ENCODE data around the gene PCDHA6.
"Not testable (repeated sequence)": the region's sequence is repeated elsewhere in the genome, so short reads cannot be mapped to it uniquely, and the experiment has no call there.

The PCDHA6 gene

DNA sequence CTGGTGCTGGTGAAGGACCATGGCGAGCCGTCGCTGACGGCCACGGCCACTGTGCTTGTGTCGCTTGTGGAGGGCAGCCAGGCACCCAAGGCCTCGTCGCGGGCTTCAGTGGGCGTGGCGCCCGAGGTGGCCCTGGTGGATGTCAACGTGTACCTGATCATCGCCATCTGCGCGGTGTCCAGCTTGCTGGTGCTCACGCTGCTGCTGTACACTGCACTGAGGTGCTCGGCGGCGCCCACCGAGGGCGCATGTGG is 30.2 kb downstream of the PCDHA6 start:
- DNase-seq = no peak

DNA sequence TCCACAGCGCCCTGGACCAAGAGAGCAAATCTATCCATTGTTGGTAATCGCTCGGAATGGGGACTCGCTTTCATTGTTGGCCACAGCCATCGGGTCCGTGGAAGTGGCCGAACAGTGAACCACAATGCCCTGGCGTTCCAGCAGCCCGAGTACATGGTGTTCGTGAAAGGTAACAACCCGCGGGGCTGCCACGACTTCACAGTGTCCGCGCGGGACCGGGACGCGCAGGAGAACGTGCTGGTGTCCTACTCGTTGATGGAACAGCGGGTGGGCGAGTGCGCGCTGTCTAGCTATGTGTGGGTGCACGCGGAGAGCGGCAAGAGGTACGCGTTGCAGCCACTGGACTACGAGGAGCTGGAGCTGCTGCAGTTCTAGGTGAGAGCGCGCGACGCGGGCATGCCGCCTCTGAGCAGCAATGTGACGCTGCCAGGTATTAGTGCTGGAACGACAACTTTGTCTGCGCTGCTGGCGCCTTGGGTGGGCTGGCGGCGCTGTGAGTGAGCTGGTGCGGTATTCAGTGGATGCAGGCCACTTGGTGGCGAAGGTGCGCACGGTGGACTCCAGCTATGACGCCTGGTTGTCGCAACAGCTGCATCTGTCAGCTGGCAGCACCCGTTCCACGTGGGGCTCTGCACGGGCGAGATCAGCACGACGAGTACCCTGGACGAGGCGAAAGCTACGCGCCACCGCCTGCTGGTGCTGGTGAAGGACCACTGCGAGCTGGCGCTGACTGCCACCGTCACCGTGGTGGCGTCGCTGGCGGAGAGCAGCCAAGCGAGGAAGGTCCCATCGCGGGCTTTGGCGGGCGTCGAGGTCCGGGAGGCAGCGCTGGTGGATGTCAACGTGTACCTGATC is 34.9 kb downstream of the PCDHA6 start:
- no peak for DNase-seq

DNA sequence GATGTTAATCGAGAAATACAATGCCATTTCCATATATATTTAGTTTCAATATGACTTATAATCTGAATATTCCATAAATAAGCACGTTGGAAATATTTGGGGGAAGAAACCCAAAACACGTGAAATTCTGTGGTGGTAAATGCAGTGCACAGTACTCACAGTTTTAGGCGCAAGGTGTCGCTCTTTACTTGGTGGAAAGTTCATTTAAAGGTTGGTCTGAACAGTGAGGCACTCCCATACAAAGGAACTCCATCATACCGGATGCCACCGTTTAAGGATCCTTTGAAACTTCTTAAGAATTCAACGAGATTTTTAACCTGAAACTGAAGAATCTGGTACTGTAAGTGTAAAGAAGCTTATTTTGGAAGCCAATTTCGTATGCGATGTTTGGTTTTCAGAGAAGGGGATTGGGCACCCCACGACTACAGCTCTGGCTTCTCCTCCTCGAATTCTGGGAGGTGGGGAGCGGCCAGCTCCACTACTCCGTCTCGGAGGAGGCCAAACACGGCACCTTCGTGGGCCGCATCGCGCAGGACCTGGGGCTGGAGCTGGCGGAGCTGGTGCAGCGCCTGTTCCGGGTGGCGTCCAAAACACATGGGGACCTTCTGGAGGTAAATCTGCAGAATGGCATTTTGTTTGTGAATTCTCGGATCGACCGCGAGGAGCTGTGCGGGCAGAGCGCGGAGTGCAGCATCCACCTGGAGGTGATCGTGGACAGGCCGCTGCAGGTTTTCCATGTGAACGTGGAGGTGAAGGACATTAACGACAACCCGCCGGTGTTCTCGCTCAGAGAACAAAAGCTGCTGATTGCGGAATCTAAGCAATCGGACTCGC is 41.2 kb downstream of the PCDHA6 start, which contains the start of gene PCDHA11:
Gene PCDHA11 (plus strand): TSS at position 237 of the 834 bp plus-strand sequence. CDS start 147 bp downstream, at position 384.
- peak; percentile 65 for DNase-seq

DNA sequence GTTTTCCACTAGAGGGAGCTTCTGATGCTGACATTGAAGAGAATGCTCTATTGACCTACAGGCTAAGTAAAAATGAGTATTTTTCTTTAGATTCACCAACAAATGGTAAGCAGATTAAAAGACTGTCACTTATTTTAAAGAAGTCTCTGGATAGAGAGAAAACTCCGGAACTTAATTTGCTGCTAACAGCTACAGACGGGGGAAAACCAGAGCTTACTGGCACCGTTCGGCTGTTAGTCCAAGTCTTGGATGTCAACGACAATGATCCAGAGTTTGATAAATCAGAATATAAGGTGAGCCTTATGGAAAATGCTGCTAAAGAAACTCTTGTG is 41.8 kb downstream of the PCDHA6 start:
- no peak for DNase-seq

DNA sequence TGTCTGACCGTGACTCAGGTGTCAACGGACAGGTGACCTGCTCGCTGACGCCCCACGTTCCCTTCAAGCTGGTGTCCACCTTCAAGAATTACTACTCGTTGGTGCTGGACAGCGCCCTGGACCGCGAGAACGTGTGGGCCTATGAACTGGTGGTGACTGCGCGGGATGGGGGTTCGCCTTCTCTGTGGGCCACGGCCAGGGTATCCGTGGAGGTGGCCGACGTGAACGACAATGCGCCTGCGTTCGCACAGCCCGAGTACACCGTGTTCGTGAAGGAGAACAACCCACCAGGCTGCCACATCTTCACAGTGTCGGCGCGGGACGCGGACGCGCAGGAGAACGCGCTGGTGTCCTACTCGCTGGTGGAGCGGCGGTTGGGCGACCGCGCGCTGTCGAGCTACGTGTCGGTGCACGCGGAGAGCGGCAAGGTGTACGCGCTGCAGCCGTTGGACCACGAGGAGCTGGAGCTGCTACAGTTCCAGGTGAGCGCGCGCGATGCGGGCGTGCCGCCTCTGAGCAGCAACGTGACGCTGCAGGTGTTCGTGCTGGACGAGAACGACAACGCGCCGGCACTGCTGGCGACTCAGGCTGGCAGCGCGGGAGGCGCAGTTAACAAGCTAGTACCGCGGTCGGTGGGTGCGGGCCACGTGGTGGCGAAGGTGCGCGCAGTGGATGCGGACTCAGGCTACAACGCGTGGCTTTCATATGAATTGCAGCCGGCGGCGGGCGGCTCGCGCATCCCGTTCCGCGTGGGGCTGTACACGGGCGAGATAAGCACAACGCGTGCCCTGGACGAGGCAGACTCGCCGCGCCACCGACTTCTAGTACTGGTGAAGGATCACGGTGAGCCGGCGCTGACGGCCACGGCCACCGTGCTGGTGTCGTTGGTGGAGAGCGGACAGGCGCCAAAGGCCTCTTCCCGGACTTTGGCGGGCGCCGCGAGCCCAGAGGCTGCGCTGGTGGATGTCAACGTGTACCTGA is 42.8 kb downstream of the PCDHA6 start:
- no peak for DNase-seq

DNA sequence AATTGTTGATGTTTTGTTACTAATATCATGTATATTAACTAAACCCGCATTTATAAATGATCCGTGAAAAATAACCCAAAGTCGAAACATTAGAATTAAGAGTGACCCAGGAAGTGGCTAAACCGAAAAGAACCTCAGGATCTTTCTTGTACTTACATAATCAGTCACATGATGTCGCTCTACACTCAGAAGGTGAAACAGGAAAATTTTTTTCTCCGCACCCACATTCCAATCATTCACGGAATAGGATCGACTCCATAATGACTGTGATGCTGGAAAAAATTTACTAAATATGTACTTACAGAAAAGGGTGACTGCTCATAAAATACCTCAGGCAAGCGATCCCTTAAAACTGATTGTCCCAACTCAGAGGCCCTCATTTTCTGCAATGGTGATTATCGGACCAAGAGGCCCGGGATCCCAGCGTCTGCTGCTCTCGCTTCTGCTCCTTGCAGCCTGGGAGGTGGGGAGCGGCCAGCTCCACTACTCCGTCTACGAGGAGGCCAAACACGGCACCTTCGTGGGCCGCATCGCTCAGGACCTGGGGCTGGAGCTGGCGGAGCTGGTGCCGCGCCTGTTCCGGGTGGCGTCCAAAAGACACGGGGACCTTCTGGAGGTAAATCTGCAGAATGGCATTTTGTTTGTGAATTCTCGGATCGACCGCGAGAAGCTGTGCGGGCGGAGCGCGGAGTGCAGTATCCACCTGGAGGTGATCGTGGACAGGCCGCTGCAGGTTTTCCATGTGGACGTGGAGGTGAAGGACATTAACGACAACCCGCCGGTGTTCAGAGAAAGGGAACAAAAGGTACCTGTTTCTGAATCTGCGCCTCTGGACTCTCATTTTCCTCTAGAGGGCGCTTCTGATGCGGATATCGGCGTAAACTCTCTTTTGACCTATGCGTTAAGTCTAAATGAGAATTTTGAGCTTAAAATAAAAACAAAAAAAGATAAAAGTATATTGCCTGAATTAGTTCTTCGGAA is 47.6 kb downstream of the PCDHA6 start, which contains the start of gene PCDHA12:
Gene PCDHA12 (plus strand): TSS at position 224 of the 981 bp plus-strand sequence. CDS start 165 bp downstream, at position 389.
- no peak for DNase-seq

DNA sequence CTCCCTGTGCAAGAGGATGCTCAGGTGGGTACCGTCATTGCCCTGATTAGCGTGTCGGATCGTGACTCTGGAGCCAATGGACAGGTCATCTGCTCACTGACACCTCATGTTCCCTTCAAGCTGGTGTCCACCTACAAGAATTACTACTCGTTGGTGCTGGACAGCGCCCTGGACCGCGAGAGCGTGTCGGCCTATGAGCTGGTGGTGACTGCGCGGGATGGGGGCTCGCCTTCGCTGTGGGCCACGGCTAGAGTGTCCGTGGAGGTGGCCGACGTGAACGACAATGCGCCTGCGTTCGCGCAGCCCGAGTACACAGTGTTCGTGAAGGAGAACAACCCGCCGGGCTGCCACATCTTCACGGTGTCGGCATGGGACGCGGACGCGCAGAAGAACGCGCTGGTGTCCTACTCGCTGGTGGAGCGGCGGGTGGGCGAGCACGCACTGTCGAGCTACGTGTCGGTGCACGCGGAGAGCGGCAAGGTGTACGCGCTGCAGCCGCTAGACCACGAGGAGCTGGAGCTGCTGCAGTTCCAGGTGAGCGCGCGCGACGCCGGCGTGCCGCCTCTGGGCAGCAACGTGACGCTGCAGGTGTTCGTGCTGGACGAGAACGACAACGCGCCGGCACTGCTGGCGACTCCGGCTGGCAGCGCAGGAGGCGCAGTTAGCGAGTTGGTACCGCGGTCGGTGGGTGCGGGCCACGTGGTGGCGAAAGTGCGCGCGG is 48.9 kb downstream of the PCDHA6 start:
- not testable (repeated sequence) for DNase-seq

DNA sequence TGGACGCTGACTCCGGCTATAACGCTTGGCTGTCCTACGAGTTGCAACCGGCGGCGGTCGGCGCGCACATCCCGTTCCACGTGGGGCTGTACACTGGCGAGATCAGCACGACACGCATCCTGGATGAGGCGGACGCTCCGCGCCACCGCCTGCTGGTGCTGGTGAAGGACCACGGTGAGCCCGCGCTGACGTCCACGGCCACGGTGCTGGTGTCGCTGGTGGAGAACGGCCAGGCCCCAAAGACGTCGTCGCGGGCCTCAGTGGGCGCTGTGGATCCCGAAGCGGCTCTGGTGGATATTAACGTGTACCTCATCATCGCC is 49.5 kb downstream of the PCDHA6 start:
- no peak for DNase-seq

Data from NCI-H1092 (cell line).